ENCODE measurements around the gene PUM1.
"Not testable (repeated sequence)": the region's sequence is repeated elsewhere in the genome, so short reads cannot be mapped to it uniquely, and the experiment has no call there.

Gene PUM1

GRCh38 chr1:30995990-30996612 lies 69.4 kb downstream of the PUM1 start:
- DNase-seq = no peak

DNA sequence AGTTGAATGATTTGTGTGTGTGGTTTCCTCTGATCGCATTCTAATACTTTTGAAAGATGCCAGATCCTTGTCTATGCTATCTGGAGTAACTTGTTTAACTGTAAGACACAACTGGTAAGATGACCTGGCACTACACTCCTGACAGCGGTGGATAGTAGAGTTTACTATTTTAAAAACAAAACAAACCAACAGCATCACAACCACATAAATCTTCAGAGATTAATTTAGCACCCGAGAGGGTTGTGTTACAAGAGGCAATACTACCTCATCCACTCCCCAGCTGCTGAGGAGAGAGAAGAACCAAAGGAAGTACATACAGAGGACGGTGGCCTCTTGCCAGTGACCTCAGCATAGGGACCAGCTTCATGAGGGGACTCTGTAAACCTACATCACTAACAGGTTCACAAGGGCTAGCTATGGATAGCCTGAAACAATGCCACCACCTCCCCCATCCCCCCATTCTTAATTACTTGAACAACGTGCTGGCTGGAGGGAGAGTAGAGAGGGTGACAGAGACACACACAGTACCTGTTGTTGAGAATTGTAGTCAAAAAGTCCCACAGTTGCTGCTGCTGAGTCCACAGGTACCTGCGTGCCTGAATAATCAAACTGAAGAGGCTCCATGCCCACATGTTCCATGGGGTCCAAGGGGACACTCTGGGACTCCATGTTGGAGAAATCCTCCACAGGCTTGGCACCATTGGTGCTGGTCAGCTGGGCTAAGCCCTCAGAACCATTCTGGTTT lies 73.5 kb downstream of the PUM1 start:
- DNase-seq = no peak

GRCh38 chr1:30990591-30990990 lies 74.9 kb downstream of the PUM1 start:
- no peak for DNase-seq

DNA sequence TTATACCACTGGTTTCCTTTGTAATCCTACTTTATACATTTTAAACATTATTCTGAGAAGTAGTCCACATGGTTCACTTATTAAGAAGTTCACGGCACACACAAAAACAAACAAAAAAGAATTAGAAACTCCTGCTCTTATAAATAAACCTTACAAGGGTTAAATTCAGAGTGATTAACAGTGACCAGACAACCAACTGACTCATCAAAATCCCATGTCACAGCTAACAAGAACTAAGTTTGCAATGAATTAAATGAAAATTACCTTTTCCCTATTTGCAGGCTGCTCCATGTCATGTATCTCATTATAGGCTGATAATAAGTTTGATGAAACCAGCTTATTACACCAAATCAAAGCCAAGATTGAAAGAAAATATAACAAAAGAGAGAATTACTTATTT lies 77.5 kb downstream of the PUM1 start:
- DNase-seq = no peak

- no peak for DNase-seq
These were observed 78.8 kb downstream of the PUM1 start for GRCh38 chr1:30986755-30987154.

DNA sequence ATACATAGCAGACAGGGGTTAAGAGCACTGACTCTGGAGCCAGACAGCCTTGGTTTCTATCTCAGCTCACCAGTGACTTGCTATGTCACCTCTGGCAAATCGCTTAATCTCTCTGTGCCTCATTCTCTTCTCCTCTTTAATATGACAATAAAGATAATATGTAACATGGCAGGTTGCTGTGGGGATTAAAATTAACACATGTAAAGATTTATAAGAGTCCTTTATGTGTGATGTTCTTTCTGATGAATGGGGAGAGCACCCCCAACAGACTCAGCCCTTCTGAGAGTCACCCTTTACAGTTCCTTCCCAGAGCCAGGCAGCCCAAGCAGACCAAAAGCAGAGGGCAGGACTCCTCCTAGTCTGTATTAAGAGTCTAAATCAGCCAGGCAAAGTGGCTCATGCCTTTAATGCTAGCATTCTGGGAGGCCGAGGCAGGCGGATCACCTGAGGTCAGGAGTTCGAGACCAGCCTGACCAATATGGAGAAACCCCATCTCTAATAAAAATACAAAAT lies 80.5 kb downstream of the PUM1 start:
- DNase-seq = no peak

DNA sequence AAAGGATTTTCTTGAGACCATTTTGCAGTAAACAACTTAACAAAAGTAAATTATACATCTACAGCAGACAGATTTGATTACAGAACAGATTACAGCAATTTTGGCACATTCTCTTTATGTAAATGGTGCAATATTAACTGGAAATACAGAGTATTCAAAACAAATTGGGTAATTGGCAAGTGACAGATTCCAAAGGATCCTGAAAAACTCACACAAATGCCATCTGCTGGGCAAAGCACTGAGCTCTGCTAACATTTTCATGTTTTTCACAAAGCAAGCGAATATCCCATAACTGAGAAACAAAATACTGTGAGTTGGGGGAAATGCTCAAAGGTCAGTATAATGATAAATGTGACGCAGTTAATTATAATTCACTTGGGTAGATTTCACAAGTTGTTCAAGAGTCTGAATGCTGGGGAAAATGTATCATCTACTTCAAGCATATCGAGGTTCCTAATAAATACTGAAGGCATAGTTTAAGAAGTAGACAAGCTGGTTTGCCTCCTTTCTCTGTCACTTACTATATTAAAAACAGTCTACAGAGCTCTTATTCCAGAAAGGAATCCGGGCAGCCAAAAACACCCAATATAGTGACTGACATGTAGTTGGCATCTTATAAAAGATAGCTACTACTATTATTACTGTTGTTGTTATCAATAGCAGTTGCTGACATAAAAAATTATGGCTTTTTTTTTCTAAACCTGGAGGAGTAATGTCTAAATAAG lies 81.2 kb downstream of the PUM1 start:
- no peak for DNase-seq

DNA sequence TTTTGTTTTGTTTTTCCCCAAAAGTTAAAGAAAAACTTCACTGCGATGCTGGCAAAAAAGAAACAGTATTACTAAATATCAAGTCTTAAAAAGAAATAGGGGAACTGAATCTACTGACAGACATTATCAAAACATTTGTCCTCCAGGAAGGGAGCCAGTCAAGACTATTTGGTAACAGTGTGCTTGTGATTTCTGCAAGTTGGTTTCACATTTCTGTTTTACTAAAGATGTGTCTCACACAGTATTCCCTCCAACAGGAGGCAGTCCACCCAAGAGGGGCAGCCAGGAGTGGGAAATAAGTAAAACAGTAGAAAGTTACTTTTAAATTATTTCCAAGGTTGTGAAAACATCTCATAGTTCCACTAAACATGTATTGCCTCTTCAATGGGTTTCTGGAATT lies 82.6 kb downstream of the PUM1 start:
- peak in 1 of 51 donors; percentile 18 for DNase-seq

DNA sequence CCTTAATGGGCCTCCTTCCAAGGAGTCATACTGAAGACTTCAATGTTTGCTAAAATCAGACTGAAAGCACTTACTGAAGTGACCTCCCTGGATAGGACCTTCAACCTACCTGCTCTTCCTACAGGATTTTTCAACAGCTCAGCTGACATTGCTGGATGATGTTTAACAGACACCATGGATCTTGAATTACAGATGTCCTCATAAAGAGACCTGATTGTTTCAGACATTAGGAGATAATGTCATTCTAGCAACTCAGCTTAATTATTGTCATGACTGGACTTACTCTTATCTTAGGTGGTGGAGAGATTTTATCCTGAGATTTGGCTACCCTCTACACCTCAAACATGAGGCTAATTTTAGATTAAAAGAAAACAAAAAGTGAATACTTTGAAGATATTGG lies 83.1 kb downstream of the PUM1 start:
- no peak for DNase-seq

DNA sequence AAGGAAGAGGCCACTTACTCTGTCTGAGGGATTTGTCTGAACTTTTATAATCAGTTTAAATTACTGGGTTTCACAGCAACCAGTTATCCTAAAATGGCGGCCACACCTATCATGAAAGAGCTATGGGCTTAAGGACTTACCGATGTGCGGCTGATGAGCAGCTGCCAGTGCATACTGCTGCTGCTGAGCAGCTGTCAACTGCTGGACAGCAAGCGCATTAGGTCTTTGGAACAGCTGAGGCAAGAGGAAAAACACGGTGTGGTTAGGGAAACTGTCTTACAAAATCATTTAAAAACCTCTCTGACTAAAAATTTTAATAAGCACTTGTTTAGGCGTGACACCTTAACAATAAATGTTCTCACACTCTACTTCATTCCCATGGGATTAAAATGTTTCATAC lies 84.3 kb downstream of the PUM1 start:
- DNase-seq = no peak

DNA sequence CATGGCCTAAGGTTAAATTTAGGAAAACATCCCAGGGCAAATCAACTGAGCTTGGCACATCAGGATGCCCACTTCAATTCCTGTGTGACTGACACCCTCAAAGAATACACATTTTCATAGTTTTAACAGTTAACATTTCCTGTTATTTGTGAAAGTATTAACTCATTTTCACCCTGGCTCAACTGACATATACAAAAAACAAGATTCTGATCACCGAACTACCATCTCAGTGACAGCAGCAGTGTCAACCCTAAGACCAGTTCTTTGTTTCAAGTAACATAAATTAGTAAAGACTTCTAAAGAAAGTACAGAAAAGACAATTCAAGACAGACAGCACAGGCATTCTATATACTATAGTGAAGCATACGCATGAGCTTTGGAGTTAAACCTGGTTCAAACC lies 88.0 kb downstream of the PUM1 start:
- DNase-seq = no peak

DNA sequence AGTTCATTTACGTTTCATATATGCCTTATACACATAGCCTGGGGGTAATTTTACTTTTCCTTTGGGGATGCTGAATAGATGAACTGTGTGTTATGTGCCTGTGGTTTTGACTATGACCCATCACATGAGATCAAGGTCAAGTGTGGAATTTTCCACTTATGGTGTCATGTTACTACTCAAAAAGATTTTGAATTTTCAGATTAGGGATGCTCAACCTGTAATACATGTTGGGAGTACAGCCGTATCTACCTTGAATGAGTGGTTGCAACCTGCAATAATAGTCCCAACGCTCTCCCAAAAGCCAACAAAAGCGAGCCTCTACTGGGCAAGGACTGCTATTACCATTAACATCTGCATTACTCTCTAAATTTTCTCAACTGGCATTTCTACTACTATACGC lies 88.4 kb downstream of the PUM1 start:
- DNase-seq = no peak

DNA sequence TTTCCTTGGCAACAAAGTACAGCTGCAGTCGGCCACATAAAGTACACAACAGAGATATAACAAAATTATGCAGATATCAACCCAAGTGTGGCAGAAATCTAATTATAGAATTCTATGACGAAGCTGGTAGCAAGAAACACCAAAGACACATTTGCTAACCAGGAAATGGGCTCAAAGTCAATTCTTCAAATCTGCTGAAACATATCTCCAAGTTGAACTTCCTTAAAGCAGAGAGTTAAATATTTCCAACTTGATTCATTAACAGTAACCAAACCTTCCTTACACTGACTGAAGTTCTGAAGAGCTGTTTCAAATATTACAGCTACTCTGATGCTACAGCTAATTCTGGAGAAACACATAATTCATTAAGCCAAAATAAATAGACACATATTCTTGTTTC lies 89.4 kb downstream of the PUM1 start:
- no peak for DNase-seq

- no peak for DNase-seq
These were observed 90.3 kb downstream of the PUM1 start for GRCh38 chr1:30975217-30975616.

- DNase-seq = no peak
These were observed 91.0 kb downstream of the PUM1 start for GRCh38 chr1:30974536-30974935.

GRCh38 chr1:30972349-30972748 lies 93.2 kb downstream of the PUM1 start:
- DNase-seq = not testable (repeated sequence)

DNA sequence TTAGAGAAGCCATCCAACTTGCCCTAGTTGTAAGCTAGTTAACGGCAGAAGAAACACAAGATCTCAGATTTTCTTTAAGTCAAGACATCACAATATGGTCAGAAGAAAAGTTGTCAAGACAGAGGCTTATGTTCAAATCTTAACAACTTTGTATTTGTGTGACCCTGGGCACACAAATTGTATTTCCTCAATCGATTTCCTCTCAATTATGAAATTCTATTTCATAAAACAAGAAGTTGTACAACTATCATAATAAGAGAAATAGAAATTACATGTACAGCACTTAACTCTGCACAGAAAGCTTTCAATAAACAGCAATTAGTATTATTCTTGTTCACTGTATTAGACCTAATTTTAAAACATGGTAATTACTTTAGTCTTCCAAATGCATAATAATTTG lies 94.0 kb downstream of the PUM1 start:
- no peak for DNase-seq

DNA sequence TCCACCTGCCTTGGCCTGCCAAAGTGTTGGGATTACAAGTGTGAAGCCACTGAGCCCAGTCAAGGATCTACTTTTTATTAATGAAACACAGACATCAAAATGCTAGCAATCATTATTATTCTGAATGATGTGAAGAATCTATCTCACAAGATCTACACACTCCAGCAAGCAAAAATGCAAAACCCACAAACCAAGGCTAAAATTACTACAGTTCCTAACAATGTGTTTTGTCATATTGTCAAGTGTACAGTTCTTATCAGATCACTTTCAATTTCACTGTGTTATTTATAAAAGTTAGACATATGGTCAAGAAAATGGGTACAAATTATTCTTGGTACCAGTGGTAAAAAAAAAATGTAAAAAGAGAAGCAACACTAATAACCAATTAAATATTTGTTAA lies 95.6 kb downstream of the PUM1 start:
- DNase-seq = no peak

DNA sequence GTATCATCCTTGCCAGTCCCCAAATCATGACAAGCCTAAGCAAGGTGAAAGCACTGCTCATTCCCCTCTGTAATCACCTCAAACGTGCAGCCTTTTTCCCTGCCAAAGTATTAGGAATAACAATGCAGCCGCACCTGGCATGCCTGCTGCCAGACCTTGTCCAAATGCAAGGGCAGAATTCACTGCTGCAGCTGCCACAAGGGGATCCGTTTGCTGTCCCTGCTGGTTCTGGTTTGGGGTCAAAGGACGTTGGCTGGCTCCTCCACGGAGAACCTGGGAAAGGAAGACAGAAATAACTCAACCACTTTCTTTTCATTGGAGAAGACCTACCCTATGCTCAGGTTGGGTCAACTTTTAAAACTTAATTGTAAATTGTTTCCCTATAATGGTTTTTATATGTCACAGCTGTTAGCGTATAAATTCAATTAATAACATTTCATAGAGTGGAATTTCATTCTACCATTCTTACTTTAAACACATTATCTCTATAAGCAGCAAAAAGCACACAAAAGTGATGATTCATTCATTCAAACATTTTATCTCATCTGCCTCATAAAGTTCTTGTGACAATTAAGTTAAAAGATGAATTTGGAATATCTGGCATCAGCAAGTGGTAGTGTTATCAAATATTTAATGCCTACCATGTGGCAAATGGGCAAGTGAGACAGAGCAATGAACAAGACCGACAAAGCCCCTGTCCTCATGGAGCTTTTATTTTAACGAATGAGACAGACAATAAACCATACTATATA lies 97.1 kb downstream of the PUM1 start:
- DNase-seq = no peak

DNA sequence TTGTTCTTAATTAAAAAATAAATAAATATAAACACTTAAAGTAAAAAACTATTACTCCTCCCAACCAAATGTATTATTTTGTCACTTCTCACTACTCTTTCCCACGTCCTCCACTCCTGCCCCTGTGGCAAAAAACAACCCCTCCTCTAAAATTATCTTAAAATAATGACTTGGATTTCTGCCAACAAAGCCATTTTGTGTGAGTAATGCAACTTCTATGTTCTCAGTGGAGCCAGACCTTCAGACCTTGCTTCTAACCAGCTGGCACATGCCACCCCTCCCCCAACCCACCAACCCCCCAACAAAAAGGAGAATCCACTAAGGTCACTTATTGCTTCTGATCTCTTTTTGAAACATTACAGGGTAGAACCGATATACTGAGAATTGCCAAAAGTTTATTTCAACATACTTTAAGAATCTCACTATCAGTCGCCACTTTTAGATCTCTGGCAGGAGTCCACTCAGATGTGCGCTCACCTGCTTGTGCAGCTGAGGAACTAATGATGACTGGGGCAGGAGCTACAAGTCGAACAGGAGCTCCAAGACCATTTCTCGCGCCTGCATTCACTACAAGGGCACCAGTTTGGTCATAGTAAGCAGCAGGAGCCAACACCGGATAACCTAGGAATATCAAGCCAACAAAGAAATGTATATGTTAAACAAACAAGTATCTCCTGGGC lies 98.7 kb downstream of the PUM1 start:
- DNase-seq = no peak

DNA sequence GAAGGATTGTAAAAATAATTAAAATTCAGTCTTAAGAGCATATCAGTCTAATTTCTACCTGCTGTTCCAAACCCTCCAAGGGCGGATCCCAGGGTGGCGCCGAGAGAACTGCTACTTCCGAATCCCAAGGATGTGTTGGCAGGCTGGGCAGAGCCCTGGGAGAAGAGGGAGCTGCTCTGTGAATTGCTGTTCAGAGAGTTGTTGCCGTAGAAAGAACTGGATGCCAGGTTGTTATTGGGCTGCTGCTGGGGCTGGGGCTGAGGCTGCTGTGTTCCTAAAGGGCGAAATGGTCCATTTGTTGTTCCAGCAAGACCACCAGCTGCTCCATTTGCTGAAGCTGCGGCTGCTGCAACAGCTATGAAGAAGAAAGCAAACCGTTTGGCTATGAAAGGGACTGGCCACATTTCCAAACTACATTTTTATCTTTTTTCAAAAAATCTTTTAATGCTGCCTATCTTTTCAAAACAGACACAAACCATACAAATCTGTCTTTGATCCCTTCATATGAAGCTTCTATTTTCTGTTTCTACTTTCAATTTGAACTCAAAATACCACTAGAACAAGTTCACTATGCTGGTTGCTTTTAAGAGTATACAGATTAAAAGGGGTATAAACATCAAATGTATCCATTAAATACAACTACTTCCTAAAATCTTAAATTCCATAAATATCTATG lies 99.5 kb downstream of the PUM1 start:
- peak in 2 of 51 donors; percentile 9 to 13 for DNase-seq
